GM21576 (cell line): ENCODE data around the gene SMIM1.
A peak's percentile ranks its signal among the peaks of the same experiment; 100 is the strongest.
"Not testable (repeated sequence)": the region's sequence is repeated elsewhere in the genome, so short reads cannot be mapped to it uniquely, and the experiment has no call there.

Experiments
- ATAC-seq: cut with Tn5 transposase; IDR thresholded peaks from one replicate; pipeline ENCODE4 v1.9.1; 2021; ENCODE audit warnings: mild to moderate bottlenecking, moderate library complexity; ENCODE audit not compliant: unreplicated experiment

SMIM1 gene

DNA sequence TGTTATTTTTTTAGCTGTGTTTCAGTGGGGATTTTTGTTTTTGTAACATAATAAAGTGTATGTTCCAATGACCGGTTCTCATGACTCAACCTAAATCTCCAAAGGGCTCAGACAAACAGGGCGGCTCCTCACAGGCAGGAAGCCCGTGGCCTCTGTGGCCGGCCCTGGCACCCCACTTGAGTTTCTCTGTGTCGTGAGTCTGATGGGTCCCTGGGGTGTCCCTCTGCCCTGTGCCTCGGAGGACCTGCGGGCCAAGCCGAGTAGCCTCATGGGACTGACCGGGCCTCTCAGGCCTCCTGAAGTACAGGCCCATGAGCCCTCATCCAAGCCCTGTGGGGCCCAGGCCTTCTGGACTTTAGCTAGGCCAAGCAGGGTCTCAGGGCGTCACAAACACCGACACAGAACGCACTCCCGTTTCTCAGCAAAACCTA lies 36.4 kb upstream of the SMIM1 start:
- ATAC-seq: no peak

DNA sequence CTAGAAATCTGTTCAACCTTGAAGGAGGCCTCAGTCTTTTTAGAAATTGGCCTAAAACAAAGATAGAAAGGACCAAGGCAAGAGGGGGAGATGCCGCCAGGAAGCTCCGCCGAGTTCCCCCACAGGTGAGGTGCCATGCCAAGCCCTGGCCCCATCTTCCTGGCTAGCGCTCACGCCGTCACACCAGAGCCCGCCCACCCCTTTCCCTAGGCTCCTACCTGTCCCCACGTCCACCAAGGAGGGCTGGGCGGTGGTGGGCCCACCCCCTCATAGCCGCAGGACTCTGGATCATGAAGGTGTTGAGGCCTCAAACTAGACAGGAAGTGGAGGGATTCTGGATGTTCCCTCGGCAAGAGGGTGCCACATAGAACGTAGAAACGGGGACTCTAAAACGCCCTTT lies 35.8 kb upstream of the SMIM1 start:
- ATAC-seq: no peak

DNA sequence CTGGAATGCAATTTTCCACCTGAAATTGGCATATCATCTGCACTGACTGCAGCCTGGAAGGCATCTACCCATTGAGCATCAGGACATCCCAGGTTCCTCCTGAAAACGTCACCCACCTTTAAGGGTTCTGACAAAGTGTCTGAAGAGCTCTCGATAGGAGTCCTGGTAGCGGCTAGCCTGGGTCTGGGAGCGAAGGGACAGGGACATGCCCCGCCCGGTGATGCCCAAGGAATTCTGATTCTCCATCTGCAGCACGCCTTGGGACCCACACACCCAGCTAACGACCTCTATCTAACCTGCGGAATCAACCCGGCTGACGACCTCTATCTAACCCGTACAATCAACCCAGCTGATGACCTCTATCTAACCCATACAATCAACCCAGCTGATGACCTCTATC lies 33.6 kb upstream of the SMIM1 start:
- ATAC-seq: no peak

DNA sequence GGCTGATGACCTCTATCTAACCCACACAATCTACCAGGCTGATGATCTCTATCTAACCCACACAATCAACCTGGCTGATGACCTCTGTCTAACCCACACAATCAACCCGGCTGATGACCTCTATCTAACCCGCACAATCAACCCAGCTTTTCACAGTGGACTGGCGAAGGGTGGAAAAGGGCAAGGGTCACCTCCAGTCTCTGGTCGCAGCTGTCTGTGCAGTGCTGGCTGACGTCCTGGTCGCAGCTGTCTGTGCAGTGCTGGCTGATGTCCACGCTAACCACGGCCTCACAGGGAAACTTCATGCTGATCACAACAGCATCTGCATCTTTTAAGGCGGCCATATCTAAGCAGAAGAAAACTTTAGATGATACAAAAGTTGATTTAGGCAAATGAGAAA lies 32.5 kb upstream of the SMIM1 start:
- no peak for ATAC-seq

DNA sequence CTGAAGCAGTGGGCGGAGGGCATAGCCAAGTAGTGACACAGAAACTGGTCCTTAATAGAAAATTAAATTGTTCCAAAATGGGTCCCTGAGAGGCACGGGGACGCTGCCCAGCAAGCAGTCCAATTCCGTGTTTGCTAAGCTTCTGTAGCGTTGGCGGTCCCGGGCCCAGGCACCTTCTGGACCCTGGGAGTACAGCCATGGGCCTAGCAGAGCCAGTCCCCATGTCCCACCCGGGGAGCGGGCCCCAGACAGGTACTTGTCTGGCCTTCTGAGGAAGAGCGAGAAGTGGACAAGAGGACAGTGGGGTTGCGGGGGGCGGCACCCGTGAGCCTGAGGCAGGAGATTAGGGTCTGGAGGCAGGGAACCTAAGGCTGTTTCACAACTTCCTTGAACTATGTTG lies 31.8 kb upstream of the SMIM1 start:
- no peak for ATAC-seq

DNA sequence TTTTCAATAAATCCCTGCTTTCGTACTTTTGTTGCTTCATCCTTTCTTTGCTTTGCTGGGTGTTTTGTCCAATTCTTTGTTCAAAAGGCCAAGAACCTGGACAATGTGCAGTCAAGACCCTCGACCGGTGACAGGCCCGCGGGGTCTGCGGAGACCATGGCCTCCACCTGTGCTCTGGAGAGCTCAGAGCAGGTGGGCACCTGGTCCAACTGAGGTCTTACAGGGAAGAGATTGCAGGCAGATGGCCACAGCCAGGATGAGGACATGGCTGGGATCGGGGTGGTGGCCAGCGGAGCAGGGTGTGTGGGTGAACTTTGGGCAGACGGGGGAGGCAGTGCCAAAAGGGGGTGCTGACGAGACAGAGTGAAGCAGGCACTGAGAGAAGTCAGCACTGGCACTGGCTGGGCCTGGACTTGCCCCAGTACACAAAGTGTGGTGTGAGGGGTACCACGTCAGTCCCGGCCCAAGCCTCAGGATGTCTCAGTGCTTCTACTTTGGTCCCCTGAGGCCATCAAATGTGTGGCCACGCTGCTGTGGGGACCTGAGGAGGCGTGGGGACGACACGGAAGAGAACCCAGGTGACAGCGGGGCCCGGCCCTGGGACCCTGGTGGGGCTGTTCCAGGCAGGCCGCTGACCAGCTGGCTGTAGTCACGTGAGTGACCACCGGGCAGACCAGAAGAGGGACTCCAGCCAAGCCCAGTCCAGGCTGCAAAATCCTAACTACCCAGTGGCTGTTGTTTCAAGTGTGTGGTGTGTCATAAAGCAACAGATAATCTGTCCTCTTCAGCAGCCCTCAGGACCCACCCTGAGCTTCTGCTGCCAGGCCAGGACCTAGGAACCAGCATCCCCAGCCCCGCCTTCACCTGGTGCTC lies 30.7 kb upstream of the SMIM1 start:
- no peak for ATAC-seq

DNA sequence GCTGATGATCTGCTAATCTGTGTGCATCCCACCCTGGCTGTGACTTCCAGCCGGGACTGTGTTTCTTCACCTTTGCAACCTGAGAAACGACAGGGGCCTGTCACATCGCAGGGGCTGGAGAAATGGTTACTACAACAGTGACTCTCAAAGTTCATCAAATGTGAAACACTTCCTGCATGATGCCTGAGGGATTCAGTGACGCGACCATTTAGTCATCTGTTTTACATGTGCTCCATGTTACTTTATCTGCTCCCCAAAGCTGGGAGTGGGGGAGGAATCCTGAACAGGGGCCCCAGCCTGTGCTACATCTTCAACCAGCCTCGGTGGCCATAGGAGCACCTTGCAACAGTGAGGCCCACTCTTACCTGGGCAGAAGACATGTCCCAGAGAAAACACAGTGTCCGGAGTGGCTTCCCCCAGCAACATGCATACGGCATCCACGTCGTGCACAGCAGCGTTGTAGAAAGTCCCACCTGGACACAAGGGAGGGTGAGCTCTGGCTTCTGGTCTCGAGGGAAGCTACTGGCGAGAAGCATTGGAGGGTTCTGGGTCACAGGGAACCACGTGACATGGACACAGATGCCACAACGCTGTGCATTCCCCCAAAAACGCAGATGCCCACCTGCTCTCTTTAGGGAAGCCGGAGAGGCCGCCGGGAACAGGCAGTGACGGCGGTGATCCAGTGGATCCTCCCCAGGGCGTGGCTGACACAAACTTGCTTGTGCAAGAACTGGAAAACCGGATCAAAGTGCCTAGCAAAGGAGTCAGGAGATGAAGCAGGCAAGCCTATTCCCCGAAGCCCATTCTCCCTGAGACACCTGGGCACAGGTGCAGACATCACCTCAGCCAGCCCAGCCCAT lies 29.9 kb upstream of the SMIM1 start:
- ATAC-seq: no peak

DNA sequence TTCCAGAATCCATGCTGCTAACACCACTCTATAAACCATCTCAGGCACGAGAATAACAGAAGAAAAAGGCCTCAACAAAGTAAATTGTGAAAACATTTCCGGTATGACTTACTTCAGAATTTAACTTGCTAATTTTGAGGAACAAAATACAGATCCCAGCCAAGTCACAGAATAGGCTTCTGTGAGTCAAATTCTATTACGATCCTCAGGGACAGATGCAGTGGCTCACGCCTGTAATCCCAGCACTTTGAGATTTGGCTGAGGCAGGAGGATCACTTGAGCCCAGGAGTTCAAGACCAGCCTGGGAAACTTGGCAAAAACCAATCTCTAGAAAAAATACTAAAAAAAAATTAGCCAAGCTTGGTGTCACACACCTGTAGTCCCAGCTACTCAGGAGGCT lies 29.1 kb upstream of the SMIM1 start:
- ATAC-seq: no peak

DNA sequence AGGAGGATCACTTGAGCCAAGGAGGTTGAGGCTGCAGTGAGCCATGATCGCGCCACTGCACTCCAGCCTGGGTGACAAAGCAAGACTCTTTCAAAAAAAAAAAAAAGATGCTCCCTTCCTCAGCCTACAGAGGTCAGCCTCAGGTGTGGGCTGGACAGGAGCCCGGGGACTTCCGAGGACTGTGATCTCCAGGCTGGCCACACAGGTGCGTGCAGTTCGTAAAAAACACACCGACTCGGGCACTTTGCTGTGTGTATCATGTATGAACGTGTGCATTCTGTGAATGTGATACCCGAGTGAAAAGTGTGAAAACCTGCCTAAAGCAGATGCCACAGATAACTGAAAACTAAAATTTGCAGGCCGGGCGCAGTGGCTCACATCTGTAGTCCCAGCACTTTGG lies 28.7 kb upstream of the SMIM1 start:
- no peak for ATAC-seq

DNA sequence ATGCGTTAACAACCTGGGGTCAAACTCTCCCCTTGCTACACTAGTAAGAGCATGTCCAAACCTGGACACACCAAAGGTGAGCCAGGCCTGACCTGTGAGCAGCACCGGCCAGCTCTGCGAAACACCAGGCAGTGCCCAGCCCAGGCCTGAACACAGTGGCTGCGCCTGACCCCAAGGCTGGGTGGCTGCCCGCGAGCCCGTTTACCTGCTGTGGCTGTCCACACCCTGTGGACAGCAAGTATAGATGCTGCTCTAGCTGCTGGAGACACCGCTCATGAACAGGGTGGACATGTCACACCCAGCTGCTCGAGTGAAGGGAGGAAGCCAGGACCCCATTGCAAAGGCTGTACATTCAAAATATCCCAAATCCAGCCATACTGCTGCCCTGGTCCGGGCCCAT lies 27.9 kb upstream of the SMIM1 start:
- no peak for ATAC-seq

DNA sequence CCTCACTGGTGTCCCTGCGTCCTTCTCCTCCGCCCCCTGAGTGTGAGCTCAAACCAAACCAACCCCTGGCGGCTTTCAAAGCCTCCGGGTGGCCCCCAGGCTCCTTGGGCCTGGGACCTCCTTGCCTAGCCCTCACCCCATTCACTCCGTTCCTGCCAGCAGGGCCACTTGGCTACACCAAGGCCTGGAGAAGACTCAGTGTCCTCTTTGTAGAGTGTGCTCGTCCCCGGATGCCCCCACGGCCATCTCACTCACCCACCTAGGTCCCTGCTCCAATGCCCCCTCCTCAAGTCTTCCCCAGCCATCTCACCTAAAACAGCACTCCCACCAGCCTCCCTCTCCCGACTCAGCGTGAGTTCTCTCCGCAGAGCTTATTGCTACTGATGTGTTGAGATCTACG lies 27.5 kb upstream of the SMIM1 start:
- ATAC-seq: no peak

DNA sequence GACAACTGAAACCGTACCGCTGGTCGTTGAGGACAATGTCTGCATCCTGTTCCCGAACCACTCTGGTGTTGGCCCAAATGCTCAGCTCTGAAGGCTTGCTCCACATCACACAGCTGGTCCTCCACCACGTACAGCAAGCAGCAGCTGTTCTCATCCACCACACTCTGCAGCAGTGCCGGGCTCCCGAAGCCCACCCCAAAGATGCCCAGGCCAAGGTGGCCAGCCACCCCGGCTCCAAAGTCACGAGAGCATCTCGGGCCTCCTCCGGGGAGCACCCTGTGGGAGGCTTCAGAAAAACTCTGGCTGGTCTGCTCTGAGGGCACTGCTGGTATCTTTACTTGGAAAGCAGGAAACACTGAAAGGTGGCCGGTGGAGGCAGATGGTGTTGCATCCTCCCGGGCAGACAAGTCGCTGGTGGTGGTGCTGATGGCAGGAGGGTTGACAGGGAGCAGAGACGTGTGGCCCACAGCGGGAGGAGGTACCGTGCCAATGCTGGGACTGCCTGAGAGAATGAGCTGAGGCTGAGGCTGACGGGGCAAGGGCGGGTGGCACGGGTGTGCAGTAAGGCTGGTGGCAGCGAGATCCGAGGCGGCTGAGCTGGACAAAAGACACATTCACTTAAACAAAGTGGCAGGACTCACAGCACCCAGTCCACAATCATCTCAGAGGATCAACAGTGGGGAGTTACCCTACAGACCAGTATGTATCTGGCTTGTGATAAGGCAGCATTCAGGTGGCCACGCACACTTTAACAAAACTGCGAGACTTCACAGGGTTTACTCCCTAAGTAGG lies 26.8 kb upstream of the SMIM1 start:
- no peak for ATAC-seq

DNA sequence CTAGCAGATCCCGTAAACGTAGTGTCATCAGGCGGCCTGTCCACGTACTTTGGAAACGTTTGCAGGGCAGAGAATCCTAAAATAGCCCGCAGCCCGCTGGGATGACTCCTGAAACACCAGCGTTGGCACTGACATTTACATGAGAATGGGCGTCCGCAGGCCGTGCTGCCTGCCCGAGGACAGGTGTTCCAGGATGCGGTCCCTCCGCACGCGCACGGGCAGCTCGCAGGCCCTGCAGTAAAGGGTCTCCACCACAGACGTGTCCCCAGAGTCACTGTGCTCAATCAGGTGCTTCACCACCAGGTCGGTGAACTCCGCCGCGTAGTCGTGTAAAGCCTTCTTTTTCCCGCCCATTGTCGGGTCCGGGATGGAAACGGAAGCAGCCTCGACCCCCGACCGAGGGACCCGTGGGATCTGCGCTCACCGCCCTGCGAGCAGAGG lies 26.1 kb upstream of the SMIM1 start:
- no peak for ATAC-seq

DNA sequence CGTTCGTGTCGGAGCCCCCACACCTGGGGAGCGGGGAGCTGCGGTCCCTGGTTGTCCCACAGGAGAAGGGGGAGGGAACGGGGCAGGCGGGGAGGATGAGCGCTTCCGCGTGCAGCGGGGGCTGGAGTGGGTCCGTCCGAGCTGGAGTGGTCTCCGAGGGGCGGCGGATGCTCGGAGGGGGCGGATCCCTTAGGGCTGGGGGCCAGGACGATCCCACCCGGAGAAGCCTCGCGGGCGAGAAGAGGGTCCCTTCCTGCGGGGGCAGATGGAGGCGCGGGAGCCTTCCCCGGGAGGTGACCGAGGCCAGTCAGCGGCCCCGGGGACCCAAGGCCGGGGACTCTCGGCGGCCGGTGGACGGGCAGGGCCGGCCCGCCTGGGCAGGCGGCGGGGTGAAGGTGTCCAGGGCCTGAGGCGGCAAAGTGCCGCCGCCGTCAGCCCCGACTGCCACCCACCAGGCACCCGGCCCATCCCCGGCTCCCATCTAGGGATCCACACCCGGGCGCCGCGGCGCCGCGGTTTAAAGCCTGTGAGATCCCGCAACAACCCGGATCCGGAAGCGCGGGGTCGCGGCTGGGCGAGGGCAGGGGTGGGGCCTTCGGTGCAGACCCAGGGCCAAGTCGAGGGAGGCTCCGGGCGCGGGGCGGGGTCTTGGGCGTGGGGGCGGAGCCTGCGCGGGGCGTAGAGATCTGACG lies 25.6 kb upstream of the SMIM1 start:
- ATAC-seq: peak; percentile 72

DNA sequence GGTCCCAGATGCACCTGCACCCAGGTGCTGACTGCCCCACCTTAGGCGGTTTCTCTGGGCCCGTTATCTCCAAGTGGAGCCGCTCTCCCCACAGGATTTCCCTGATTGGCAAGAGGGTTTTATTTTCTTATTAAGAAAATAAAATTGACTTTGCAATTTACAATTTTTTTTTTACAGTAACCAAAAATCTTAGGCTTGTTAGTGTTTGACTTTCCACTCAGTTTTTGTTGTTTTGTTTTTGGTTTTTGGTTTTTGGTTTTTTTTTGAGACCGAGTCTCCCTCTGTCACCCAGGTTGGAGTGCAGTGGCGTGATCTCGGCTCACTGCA lies 25.1 kb upstream of the SMIM1 start:
- no peak for ATAC-seq

DNA sequence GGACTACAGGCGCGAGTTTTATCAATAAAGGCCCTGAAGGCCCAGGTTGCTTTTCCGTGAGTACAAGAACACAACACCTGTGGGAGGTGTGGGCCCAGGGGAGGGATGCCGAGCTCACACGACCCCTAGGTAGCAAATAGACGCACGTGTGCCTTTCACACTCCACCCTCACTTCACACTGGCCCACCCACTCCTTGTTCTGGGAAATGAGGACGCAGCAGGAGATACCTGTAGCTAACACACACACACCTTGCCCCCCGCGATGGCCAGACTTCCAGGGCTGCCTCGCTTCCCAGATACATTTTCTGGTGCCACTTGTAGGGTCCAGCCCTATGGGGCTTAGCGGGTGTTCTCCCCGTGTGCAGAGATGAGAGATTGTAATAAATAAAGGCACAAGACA lies 24.6 kb upstream of the SMIM1 start:
- ATAC-seq: no peak

DNA sequence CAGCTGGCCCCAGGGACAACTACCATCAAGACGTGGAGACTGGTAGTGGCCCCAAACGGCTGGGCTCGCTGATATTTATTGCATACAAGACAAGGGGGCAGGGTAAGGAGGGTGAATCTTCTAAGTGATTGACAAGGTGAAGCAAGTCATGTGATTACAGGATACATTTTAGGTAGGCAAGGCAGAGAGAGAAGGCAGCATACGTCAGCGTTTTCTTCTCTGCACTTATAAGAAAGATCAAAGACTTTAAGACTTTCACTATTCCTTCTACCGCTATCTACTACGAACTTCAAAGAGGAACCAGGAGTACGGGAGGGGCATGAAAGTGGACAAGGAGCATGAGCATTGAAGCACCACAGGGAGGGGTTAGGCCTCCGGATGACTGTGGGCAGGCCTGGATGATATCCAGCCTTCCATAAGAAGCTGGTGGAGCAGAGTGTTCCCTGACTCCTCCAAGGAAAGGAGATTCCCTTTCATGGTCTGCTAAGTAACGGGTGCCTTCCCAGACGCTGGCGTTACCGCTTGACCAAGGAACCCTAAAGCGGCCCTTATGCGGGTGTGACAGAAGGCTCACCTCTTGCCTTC lies 24.1 kb upstream of the SMIM1 start:
- ATAC-seq: not testable (repeated sequence)

DNA sequence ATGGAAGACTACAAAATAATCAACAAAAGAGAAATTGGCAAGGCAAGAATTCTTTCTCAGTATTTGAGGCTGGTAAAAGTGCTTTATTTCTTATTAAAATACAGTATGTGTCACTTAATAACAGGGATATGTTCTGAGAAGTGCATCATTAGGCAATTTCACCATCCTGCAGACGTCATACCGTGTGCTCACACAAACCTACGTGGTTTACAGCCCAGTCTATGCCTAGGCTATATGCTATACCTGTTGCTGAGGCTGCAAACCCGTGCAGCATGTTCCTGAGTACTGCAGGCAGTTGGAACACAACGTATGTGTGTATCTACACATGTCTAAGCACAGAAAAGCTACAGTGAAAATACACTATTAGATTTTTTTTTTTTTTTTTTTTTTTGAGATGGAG lies 23.0 kb upstream of the SMIM1 start:
- no peak for ATAC-seq

DNA sequence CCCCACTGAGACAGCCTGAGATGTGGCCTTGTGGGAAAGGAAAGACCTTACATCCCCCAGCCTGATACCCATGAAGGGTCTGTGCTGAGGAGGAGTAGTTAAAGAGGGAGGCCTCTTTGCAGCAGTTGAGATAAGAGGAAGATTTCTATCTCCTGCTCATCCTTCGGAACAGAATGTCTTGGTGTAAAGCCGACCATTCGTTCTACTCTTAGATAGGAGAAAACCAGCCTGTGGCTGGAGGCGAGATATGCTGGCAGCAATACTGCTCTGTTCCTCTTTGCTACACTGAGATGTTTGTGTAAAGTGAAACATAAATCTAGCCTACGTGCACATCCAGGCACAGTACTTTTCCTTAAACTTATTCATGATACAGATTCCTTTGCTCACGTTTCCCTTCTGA lies 21.8 kb upstream of the SMIM1 start:
- ATAC-seq: no peak

DNA sequence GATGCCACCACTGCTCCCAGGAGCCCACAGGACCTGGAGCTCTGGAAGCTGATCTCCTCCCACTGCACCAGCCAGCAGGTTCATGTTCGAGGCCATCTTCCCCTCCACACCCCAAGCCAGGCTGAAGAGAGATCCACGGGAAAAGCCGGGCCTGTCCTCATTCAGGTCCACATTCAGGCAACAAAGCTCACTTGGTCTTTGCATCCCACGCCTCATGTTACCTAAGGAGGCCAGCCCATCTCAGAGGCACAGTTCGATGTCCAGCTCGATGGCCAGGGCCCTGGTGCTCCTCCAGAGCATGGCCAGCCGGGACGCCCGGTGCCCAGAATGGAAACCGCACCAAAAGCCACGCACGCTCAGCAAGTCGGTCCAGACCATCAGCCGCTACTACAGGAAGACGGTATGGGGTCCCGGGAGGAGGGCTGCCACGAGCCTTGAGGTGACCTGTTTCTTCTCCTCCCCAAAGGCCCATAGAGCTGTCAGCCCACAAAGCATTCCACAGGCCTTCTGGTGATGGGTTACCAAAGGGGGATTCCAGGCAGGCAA lies 20.1 kb upstream of the SMIM1 start, which contains the start of gene CCDC27:
Gene CCDC27, plus strand, starts transcription at position 51 of the 546 bp plus-strand sequence. Its CDS starts 32 bp downstream, at position 83.
- ATAC-seq: no peak
